ENCODE results near the gene PROKR2.

The PROKR2 gene

DNA sequence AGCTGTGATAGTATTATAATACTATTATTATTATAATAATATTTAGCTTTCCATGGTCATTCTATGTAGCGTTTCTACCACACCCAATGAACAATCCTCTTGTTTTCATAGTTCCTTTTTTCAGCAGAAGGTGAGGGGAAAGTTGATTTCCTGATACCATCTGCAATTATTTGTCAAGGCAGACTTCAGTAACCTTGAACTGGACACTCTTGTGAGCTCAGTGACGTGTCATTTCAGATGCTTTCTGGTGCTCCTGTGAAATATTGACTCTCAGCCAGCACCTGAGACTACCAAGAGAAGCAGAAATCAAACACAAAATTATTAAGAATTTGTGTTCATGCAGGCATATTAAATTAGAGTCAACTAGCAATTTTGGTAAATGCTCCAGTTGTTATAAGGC is 46.0 kb upstream of the PROKR2 start:
- Histone ChIP-seq H3K4me2 (ENCODE audit: low read depth, low read length, poor library complexity, severe bottlenecking) (no peak overlapping the region), H3K4me3 (ENCODE audit: insufficient read depth, low read length, poor library complexity, severe bottlenecking) (no peak overlapping the region), H3F3A (ENCODE audit: insufficient read depth) (no peaks in the 10 kb centered on the region), H3K9me2 (replicated peaks; ENCODE audit: insufficient read depth, low read length) (no peaks in the 10 kb centered on the region), H3K79me2 (ENCODE audit: insufficient read depth, low read length) (no peaks in the 10 kb centered on the region), H3K9ac (ENCODE audit: low read length) (no peak overlapping the region), H3K9me3 (ENCODE audit: insufficient read depth, low read length) (no peaks in the 10 kb centered on the region), H3K36me3 (ENCODE audit: low read length) (no peaks in the 10 kb centered on the region), H2AFZ (ENCODE audit: low read depth, low read length, severe bottlenecking) (no peak overlapping the region), H3K27me3 (ENCODE audit: low read length) (no peaks in the 10 kb centered on the region), H3K27ac (ENCODE audit: low read depth, low read length) (no peak overlapping the region), H4K20me1 (ENCODE audit: low read depth, low read length) (no peaks in the 10 kb centered on the region)
- TF ChIP-seq, protein P1, sequence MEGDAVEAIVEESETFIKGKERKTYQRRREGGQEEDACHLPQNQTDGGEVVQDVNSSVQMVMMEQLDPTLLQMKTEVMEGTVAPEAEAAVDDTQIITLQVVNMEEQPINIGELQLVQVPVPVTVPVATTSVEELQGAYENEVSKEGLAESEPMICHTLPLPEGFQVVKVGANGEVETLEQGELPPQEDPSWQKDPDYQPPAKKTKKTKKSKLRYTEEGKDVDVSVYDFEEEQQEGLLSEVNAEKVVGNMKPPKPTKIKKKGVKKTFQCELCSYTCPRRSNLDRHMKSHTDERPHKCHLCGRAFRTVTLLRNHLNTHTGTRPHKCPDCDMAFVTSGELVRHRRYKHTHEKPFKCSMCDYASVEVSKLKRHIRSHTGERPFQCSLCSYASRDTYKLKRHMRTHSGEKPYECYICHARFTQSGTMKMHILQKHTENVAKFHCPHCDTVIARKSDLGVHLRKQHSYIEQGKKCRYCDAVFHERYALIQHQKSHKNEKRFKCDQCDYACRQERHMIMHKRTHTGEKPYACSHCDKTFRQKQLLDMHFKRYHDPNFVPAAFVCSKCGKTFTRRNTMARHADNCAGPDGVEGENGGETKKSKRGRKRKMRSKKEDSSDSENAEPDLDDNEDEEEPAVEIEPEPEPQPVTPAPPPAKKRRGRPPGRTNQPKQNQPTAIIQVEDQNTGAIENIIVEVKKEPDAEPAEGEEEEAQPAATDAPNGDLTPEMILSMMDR (IDR thresholded peaks at IDR 0.05; ENCODE audit: insufficient read depth, low read length, poor library complexity, severe bottlenecking), result no peak
- no peak for TF ChIP-seq EZH2phosphoT487 (conservative IDR thresholded peaks at IDR 0.05; ENCODE audit: low read length)

DNA sequence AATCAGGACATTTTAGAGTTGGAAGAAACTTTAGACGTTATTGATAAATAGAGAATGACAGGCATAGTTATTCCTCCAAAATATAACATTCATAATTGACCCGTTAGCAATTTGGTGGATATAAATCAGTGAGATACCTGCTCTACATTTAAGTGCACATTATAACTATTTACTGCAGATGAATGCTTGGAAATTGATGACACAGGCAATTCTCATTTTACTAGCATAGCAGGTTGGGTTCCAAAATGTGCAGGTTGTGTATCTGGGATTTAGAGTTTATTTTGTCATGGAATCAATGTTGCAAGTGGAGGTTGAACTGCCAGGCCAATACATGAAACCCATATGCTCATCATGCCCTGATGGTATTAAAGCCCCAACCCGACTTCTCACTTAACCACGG is 44.4 kb upstream of the PROKR2 start:
- Histone ChIP-seq H2AFZ (ENCODE audit: low read depth, low read length, severe bottlenecking) (no peak overlapping the region), H3K36me3 (ENCODE audit: low read length) (no peaks in the 10 kb centered on the region), H3F3A (ENCODE audit: insufficient read depth) (no peaks in the 10 kb centered on the region), H3K27ac (ENCODE audit: low read depth, low read length) (no peak overlapping the region), H3K79me2 (ENCODE audit: insufficient read depth, low read length) (no peaks in the 10 kb centered on the region), H4K20me1 (ENCODE audit: low read depth, low read length) (no peaks in the 10 kb centered on the region), H3K27me3 (ENCODE audit: low read length) (no peaks in the 10 kb centered on the region), H3K9ac (ENCODE audit: low read length) (no peak overlapping the region), H3K9me3 (ENCODE audit: insufficient read depth, low read length) (no peaks in the 10 kb centered on the region), H3K4me3 (ENCODE audit: insufficient read depth, low read length, poor library complexity, severe bottlenecking) (no peak overlapping the region), H3K4me2 (ENCODE audit: low read depth, low read length, poor library complexity, severe bottlenecking) (no peak overlapping the region), H3K9me2 (replicated peaks; ENCODE audit: insufficient read depth, low read length) (no peaks in the 10 kb centered on the region)
- TF ChIP-seq, protein P1 (IDR thresholded peaks at IDR 0.05; ENCODE audit: insufficient read depth, low read length, poor library complexity, severe bottlenecking), result no peak
- no peak for TF ChIP-seq EZH2phosphoT487 (conservative IDR thresholded peaks at IDR 0.05; ENCODE audit: low read length)

DNA sequence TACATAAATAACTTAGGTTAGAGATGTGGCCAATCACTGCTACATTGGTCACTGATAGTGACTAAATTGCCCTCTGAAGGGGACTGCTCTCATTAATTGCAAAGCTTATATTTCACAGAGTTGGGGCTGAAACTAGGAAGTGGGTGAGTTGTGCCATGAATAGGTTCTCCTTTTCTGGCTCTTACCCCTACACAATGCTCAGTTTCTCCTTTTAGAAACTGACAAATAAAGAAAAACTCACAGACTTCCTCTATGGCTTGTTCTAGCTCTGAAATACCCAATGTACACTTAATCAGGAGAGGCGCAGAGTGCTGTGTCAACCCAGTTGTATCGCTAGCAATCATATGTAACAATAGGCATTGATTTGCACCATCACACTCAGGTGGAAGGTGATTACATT is 41.2 kb upstream of the PROKR2 start:
- TF ChIP-seq EZH2phosphoT487 (conservative IDR thresholded peaks at IDR 0.05; ENCODE audit: low read length), result no peak
- TF ChIP-seq, protein P1 (IDR thresholded peaks at IDR 0.05; ENCODE audit: insufficient read depth, low read length, poor library complexity, severe bottlenecking), result no peak
- Histone ChIP-seq H3K9ac (ENCODE audit: low read length) (no peak overlapping the region), H3F3A (ENCODE audit: insufficient read depth) (no peaks in the 10 kb centered on the region), H3K4me3 (ENCODE audit: insufficient read depth, low read length, poor library complexity, severe bottlenecking) (no peak overlapping the region), H3K36me3 (ENCODE audit: low read length) (no peaks in the 10 kb centered on the region), H3K9me3 (ENCODE audit: insufficient read depth, low read length) (no peaks in the 10 kb centered on the region), H3K9me2 (replicated peaks; ENCODE audit: insufficient read depth, low read length) (no peaks in the 10 kb centered on the region), H3K27me3 (ENCODE audit: low read length) (no peaks in the 10 kb centered on the region), H2AFZ (ENCODE audit: low read depth, low read length, severe bottlenecking) (no peak overlapping the region), H3K4me2 (ENCODE audit: low read depth, low read length, poor library complexity, severe bottlenecking) (no peak overlapping the region), H3K79me2 (ENCODE audit: insufficient read depth, low read length) (no peaks in the 10 kb centered on the region), H3K27ac (ENCODE audit: low read depth, low read length) (no peak overlapping the region), H4K20me1 (ENCODE audit: low read depth, low read length) (no peaks in the 10 kb centered on the region)
